Psoas muscle (tissue), 8 donors: ENCODE results near the gene EXOSC2. TPM values are rescaled to one million over a fixed set of nuclear protein-coding genes. Genes with fewer than 3 reads are reported as not detected.

Source experiments
- ATAC-seq, 4 donors: fragments of 200-7000 bp; cut with Tn5 transposase; one replicate each; pipeline ENCODE4 v1.9.1; 2020; ENCODE audit warnings: moderate library complexity in 3 of 4, mild to moderate bottlenecking in 2 of 4
- DNase-seq, 2 donors: peaks; one replicate each; pipeline ENCODE4 v3.0.0-alpha.2; 2020
- H3K27ac ChIP-seq: fragments of 200-600 bp; one replicate; pipeline ENCODE4 v1.8.0; 2022
- H3K27me3 ChIP-seq, 3 donors: fragments of 200-600 bp in 1 of 3; one replicate each; pipeline versions ENCODE4 v1.6.1 to v1.8.0; 2013 to 2022; ENCODE audit warnings: low read length in 2 of 3, mild to moderate bottlenecking in 2 of 3, moderate library complexity in 1 of 3; ENCODE audit not compliant: insufficient read depth in 3 of 3
- H3K36me3 ChIP-seq, 2 donors: fragments of 200-600 bp in 1 of 2; one replicate each; pipeline versions ENCODE4 v1.6.1 to v1.8.0; 2013 to 2022; ENCODE audit warnings: low read depth in 1 of 2, mild to moderate bottlenecking in 1 of 2, moderate library complexity in 1 of 2; ENCODE audit not compliant: insufficient read depth in 1 of 2
- H3K4me1 ChIP-seq: fragments of 200-600 bp; one replicate; pipeline ENCODE4 v1.8.0; 2022
- H3K4me3 ChIP-seq: fragments of 200-600 bp; one replicate; pipeline ENCODE4 v1.8.0; 2022; ENCODE audit warnings: mild to moderate bottlenecking
- H3K9me3 ChIP-seq: fragments of 200-600 bp; one replicate; pipeline ENCODE4 v1.8.0; 2022
- CTCF ChIP-seq: fragments of 200-600 bp; IDR thresholded peaks from one replicate; pipeline ENCODE4 v1.8.0; 2022; ENCODE audit warnings: antibody characterized with exemption
- WGBS, 3 donors: extraction: QIAGEN DNeasy Blood & Tissue Kit; methylation state at CpG; one replicate each; pipeline versions ENCODE4 v1.1.6 to v1.1.7; 2013; 5-methylcytosine and 5-hydroxymethylcytosine counted together
- intact Hi-C, 2 donors: fragments of 100-400 bp; cut with DNase I; formaldehyde crosslinking; loops; one replicate each; pipeline versions ENCODE4 v1.11.0 to v1.14.2; 2022
- polyA plus RNA-seq, 3 donors: library from polyadenylated mRNA; stranded (reverse); fragments of 200-250 nt; gene quantifications; one replicate each; pipeline ENCODE4 v1.2.3, GENCODE V29; 2013
- total RNA-seq, 4 donors: library from RNA; stranded (reverse); fragmentation: NEBNext Ultra II Directional in 2 of 4; extraction: Animal tissue kit (Norgen Biotek cat#: 25700) in 2 of 4; gene quantifications; one replicate each; pipeline versions ENCODE4 v1.2.1 to v1.2.4, GENCODE V29; 2021 to 2023
- donor health status: healthy with polysubstance abuse.
- donor health status: DM: no; HTN: no; CAD: no; lungs with moderate emphysema.
- donor health status: Bipolar disorder and iron deficiency.
- donor health status: healthy.
- donor health status: DM: yes; HTN: yes; CAD: no.
- donor health status: DM: no; HTN: no; CAD: no.
- donor health status: DM: no; HTN: no; CAD: no.
- donor health status: DM: yes; HTN: yes; CAD: no.

Gene EXOSC2
- total and polyA plus RNA-seq, 7 donors: 11.8 to 25.0 (median 15.5) TPM

GRCh38 chr9:130720762-130721161 lies 27.2 kb downstream of the EXOSC2 start:
- H3K36me3 ChIP-seq: no peaks in the 10 kb centered on the region
- H3K27ac ChIP-seq: no peak overlapping the region
- no peak for DNase-seq
- H3K27me3 ChIP-seq: no peaks in the 10 kb centered on the region
- H3K4me3 ChIP-seq: no peak overlapping the region
- intact Hi-C loops: no loop called here
- 93 to 98% (median 95%) methylated on average over 10 of the region's 10 CpGs for WGBS, 3 donors
- no peak for ATAC-seq
- H3K4me1 ChIP-seq: peaks cover 9% of the 10 kb centered on the region
- no peaks in the 10 kb centered on the region for H3K9me3 ChIP-seq
- no peak for TF ChIP-seq CTCF

GRCh38 chr9:130728721-130729120 lies 35.1 kb downstream of the EXOSC2 start:
- Histone ChIP-seq H3K4me1 (peaks cover 10% of the 10 kb centered on the region), H3K9me3 (no peaks in the 10 kb centered on the region), H3K27ac (no peak overlapping the region), H3K27me3 (no peaks in the 10 kb centered on the region), H3K36me3 (no peaks in the 10 kb centered on the region), H3K4me3 (no peak overlapping the region)
- intact Hi-C loops: no loop called here
- no peak for TF ChIP-seq CTCF
- 74 to 84% (median 75%) methylated on average over 3 of the region's 3 CpGs for WGBS, 3 donors
- DNase-seq (no peak), ATAC-seq (no peak)

- no peaks in the 10 kb centered on the region for H3K27me3 ChIP-seq
- H3K27ac ChIP-seq: no peak overlapping the region
- TF ChIP-seq CTCF: no peak
- peaks cover 10% of the 10 kb centered on the region for H3K4me1 ChIP-seq
- no peak for ATAC-seq
- no peaks in the 10 kb centered on the region for H3K9me3 ChIP-seq
- intact Hi-C loops: no loop called here
- no peak for DNase-seq
- WGBS, 3 donors: 91 to 98% (median 92%) methylated on average over 2 of the region's 2 CpGs
- H3K36me3 ChIP-seq: no peaks in the 10 kb centered on the region
- no peak overlapping the region for H3K4me3 ChIP-seq
Observed at GRCh38 chr9:130729145-130729544, 35.6 kb downstream of the EXOSC2 start.

- no peak for DNase-seq
- H3K36me3 ChIP-seq: no peaks in the 10 kb centered on the region
- no peaks in the 10 kb centered on the region for H3K27me3 ChIP-seq
- intact Hi-C loops: no loop called here
- H3K4me3 ChIP-seq: no peak overlapping the region
- no peak overlapping the region for H3K27ac ChIP-seq
- TF ChIP-seq CTCF: no peak
- 78 to 85% (median 79%) methylated on average over 2 of the region's 2 CpGs for WGBS, 3 donors
- no peak for ATAC-seq
- H3K9me3 ChIP-seq: no peaks in the 10 kb centered on the region
- H3K4me1 ChIP-seq: peaks cover 10% of the 10 kb centered on the region
Observed at GRCh38 chr9:130731355-130731754, 37.8 kb downstream of the EXOSC2 start.

GRCh38 chr9:130732136-130732535 lies 38.6 kb downstream of the EXOSC2 start:
- Histone ChIP-seq H3K4me3 (no peak overlapping the region), H3K27me3 (no peaks in the 10 kb centered on the region), H3K27ac (no peak overlapping the region), H3K9me3 (no peaks in the 10 kb centered on the region), H3K4me1 (peaks cover 10% of the 10 kb centered on the region), H3K36me3 (no peaks in the 10 kb centered on the region)
- intact Hi-C loops: no loop called here
- WGBS, 3 donors: 42 to 73% (median 52%) methylated on average over 2 of the region's 2 CpGs
- DNase-seq: no peak
- TF ChIP-seq CTCF: no peak
- ATAC-seq: no peak
